B cell (primary cell): ENCODE measurements around the gene TPP2. TPM values are rescaled to one million over a fixed set of nuclear protein-coding genes. Genes with fewer than 3 reads are reported as not detected.

ENCODE experiments used
- ATAC-seq: fragments of 200-7000 bp; cut with Tn5 transposase; one replicate; pipeline ENCODE4 v1.10.0; 2021; ENCODE audit warnings: low read depth, mild to moderate bottlenecking, moderate number of reproducible peaks, moderate library complexity
- CTCF ChIA-PET: fragments of 350-600 bp; sonication (Branson Sonifier 250); formaldehyde crosslinking; loops from one replicate; lab custom pipeline; 2021; ENCODE audit warnings: antibody characterized with exemption, inconsistent platforms; lab: Charles Lee
- POLR2A ChIA-PET: fragments of 350-600 bp; sonication (Branson Sonifier 250); formaldehyde crosslinking; loops from one replicate; lab custom pipeline; 2021; ENCODE audit warnings: antibody characterized with exemption; lab: Charles Lee
- DNase-seq: peaks from one replicate; pipeline ENCODE4 v3.0.0; 2013
- H2AFZ ChIP-seq: 2 replicates; pipeline ENCODE4 v1.6.1; 2012; ENCODE audit warnings: mild to moderate bottlenecking, low read depth, low read length; ENCODE audit not compliant: insufficient read depth, poor library complexity, severe bottlenecking
- H3K27ac ChIP-seq, 2 donors: 1 replicate in 1 of 2; 2 replicates in 1 of 2; pipeline ENCODE4 v1.5.1; 2012 to 2013; ENCODE audit warnings: low read length in 2 of 2, mild to moderate bottlenecking in 2 of 2, moderate library complexity in 1 of 2
- H3K27me3 ChIP-seq, 4 experiments: fragments of 200-600 bp in 1 of 4; sonication (generic) in 1 of 4; replicated peaks in 1 of 4; 1 replicate in 2 of 4; 2 replicates in 2 of 4; pipeline versions ENCODE4 v1.6.1 to v1.7.0; 2013 to 2016; ENCODE audit warnings: low read length in 3 of 4, mild to moderate bottlenecking in 2 of 4, mixed read lengths in 1 of 4, moderate library complexity in 1 of 4; ENCODE audit not compliant: insufficient read depth in 4 of 4, control insufficient read depth in 3 of 4; ENCODE audit errors: control extremely low read depth in 1 of 4
- H3K36me3 ChIP-seq, 2 experiments: replicated peaks in 1 of 2; 1 replicate in 1 of 2; 2 replicates in 1 of 2; pipeline versions ENCODE4 v1.6.1 to v1.7.1; 2013; ENCODE audit warnings: low read length in 1 of 2; ENCODE audit not compliant: insufficient read depth in 2 of 2, control insufficient read depth in 1 of 2; ENCODE audit errors: control extremely low read depth in 1 of 2, extremely low read depth in 1 of 2
- H3K4me1 ChIP-seq, 2 donors: fragments of 200-600 bp in 1 of 2; sonication (generic) in 1 of 2; 1 replicate in 1 of 2; 2 replicates in 1 of 2; pipeline versions ENCODE4 v1.5.1 to v1.6.1; 2013 to 2017; ENCODE audit warnings: low read length in 2 of 2; ENCODE audit not compliant: control insufficient read depth in 2 of 2, insufficient read depth in 2 of 2
- H3K4me2 ChIP-seq: replicated peaks from 2 replicates; pipeline ENCODE3; 2012; ENCODE audit warnings: mild to moderate bottlenecking, low read depth, low read length; ENCODE audit not compliant: poor library complexity, severe bottlenecking
- H3K4me3 ChIP-seq, 5 experiments: fragments of 200-600 bp in 1 of 5; sonication (generic) in 1 of 5; 1 replicate in 3 of 5; 2 replicates in 2 of 5; pipeline versions ENCODE4 v1.5.1 to v1.7.0; 2011 to 2016; ENCODE audit warnings: low read length in 4 of 5, mild to moderate bottlenecking in 4 of 5, low read depth in 2 of 5, control low read depth in 1 of 5, moderate library complexity in 1 of 5; ENCODE audit not compliant: insufficient read depth in 1 of 5; ENCODE audit errors: control extremely low read depth in 1 of 5, extremely low read depth in 1 of 5
- H3K79me2 ChIP-seq: fragments of 200-600 bp; sonication (generic); one replicate; pipeline ENCODE4 v1.6.0; 2016; ENCODE audit warnings: low read length; ENCODE audit not compliant: control insufficient read depth, insufficient read depth
- H3K9ac ChIP-seq: fragments of 200-600 bp; sonication (generic); 2 replicates; pipeline ENCODE4 v1.6.1; 2017; ENCODE audit warnings: mild to moderate bottlenecking, low read length, moderate library complexity
- H3K9me3 ChIP-seq, 3 donors: one replicate each; pipeline versions ENCODE4 v1.6.1 to v1.7.1; 2013; ENCODE audit warnings: low read length in 2 of 3; ENCODE audit not compliant: control insufficient read depth in 2 of 3, insufficient read depth in 1 of 3; ENCODE audit errors: control extremely low read depth in 1 of 3
- H4K20me1 ChIP-seq: 2 replicates; pipeline ENCODE4 v1.6.0; 2012; ENCODE audit warnings: mild to moderate bottlenecking, low read length; ENCODE audit not compliant: insufficient read depth, control insufficient read depth, poor library complexity, severe bottlenecking
- H3K27ac Mint-ChIP-seq: one replicate; pipeline ENCODE4 v1.8.0; 2021; ENCODE audit warnings: mixed read lengths
- H3K27me3 Mint-ChIP-seq: one replicate; pipeline ENCODE4 v1.8.0; 2021; ENCODE audit warnings: mixed read lengths
- H3K4me1 Mint-ChIP-seq: one replicate; pipeline ENCODE4 v1.8.0; 2021; ENCODE audit warnings: mixed read lengths
- H3K4me3 Mint-ChIP-seq: one replicate; pipeline ENCODE4 v1.8.0; 2021; ENCODE audit warnings: mixed read lengths
- H3K9me3 Mint-ChIP-seq: one replicate; pipeline ENCODE4 v1.8.0; 2022; ENCODE audit warnings: mixed read lengths; ENCODE audit not compliant: insufficient read depth
- CTCF ChIP-seq: fragments of 200-600 bp; IDR thresholded peaks from one replicate; pipeline ENCODE4 v1.8.0; 2022; ENCODE audit warnings: antibody characterized with exemption, mild to moderate bottlenecking
- EZH2 ChIP-seq: IDR thresholded peaks from 2 replicates; pipeline ENCODE4 v1.6.1; 2012; ENCODE audit warnings: borderline replicate concordance, low read depth, mild to moderate bottlenecking, moderate library complexity, low read length; ENCODE audit not compliant: insufficient read depth, poor library complexity, severe bottlenecking
- WGBS: methylation state at CpG from one replicate; pipeline ENCODE4 v1.1.5; 2013; ENCODE audit warnings: missing lambda C conversion rate; ENCODE audit not compliant: insufficient coverage; 5-methylcytosine and 5-hydroxymethylcytosine counted together
- intact Hi-C: fragments of 100-400 bp; cut with micrococcal nuclease; formaldehyde crosslinking; loops from one replicate; pipeline ENCODE4 v1.10.0; 2022
- polyA plus RNA-seq: library from polyadenylated mRNA; depleted of rRNA; stranded (reverse); fragments of >200 nt; gene quantifications from 2 replicates; pipeline ENCODE4 v1.2.3, GENCODE V29; 2012
- total RNA-seq, 2 donors: library from RNA; stranded (reverse); fragments of 120-200 nt in 1 of 2; gene quantifications; 1 replicate in 1 of 2; 2 replicates in 1 of 2; pipeline versions ENCODE4 v1.2.3 to v1.2.4, GENCODE V29; 2013 to 2022

Gene TPP2
- total and polyA plus RNA-seq, 2 donors (not counting 1 experiment from before 2014, with no cell fraction given), result 22.1 to 51.1 TPM

- no peak for ATAC-seq
- Mint-ChIP-seq H3K27me3 (peaks cover 10% of the 10 kb centered on the region), H3K9me3 (peaks cover 4% of the 10 kb centered on the region), H3K27ac (no peak overlapping the region), H3K4me3 (no peak overlapping the region), H3K4me1 (no peaks in the 10 kb centered on the region)
- peaks cover 0 to 4% (median 2%) of the 10 kb centered on the region in 3 donors for H3K9me3 ChIP-seq
- H3K79me2 ChIP-seq, result no peaks in the 10 kb centered on the region
- no peak overlapping the region for H3K9ac ChIP-seq
- CTCF ChIA-PET, result no interaction called here
- intact Hi-C loops, result no loop called here
- no peaks in the 10 kb centered on the region for H3K36me3 ChIP-seq
- DNase-seq, result no peak
- no peak overlapping the region for H2AFZ ChIP-seq
- H3K4me2 ChIP-seq, result no peak overlapping the region
- H3K4me3 ChIP-seq, result no peak overlapping the region
- H3K4me1 ChIP-seq, result no peaks in the 10 kb centered on the region
- WGBS, result 85% methylated on average over 2 of the region's 6 CpGs
- POLR2A ChIA-PET, result no interaction called here
- TF ChIP-seq EZH2 (no peak), CTCF (no peak)
- H3K27ac ChIP-seq, result no peak overlapping the region
- H4K20me1 ChIP-seq, result no peaks in the 10 kb centered on the region
- H3K27me3 ChIP-seq, result no peaks in the 10 kb centered on the region
Observed at GRCh38 chr13:102704238-102705058, 107.7 kb downstream of the TPP2 start.

DNA sequence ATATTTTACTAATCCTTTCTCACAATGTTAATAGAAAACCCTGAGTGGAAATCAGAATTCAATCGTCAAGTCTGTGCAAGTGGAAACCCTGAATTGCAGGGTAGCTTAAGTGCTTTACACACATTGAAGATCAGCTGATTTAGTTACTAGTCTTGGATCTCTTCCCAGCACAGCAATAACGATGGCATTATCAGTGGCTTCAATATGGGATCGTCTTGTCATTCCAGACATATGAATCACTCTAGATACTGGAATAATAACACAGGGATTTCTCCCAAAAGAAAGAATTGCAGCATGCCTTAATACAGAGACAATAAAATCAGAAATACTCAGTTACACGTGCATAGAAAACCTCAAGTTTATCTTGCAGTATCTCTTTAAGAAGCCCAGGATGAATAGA, 110.7 kb downstream of the TPP2 start:
- ChIA-PET POLR2A (no interaction called here), CTCF (no interaction called here)
- no peak overlapping the region for H3K9ac ChIP-seq
- H3K4me1 ChIP-seq, result no peaks in the 10 kb centered on the region
- H3K4me1 Mint-ChIP-seq, result no peaks in the 10 kb centered on the region
- H3K4me3 Mint-ChIP-seq, result no peak overlapping the region
- H2AFZ ChIP-seq, result no peak overlapping the region
- peaks cover 0 to 5% (median 4%) of the 10 kb centered on the region in 3 donors for H3K9me3 ChIP-seq
- peaks cover 0 to 3% (median 0%) of the 10 kb centered on the region in 4 experiments for H3K27me3 ChIP-seq
- H3K79me2 ChIP-seq, result no peaks in the 10 kb centered on the region
- no peak overlapping the region for H3K27ac ChIP-seq
- peaks cover 4% of the 10 kb centered on the region for H3K9me3 Mint-ChIP-seq
- no peak for DNase-seq
- peaks cover 14% of the 10 kb centered on the region for H3K27me3 Mint-ChIP-seq
- intact Hi-C loops, result no loop called here
- H3K4me2 ChIP-seq, result no peak overlapping the region
- 100% methylated on average over 1 of the region's 4 CpGs for WGBS
- H4K20me1 ChIP-seq, result no peaks in the 10 kb centered on the region
- H3K4me3 ChIP-seq, result no peak overlapping the region
- TF ChIP-seq EZH2, result no peak
- no peak for TF ChIP-seq CTCF
- no peak for ATAC-seq
- H3K36me3 ChIP-seq, result no peaks in the 10 kb centered on the region
- H3K27ac Mint-ChIP-seq, result no peak overlapping the region
